Right atrium auricular region (tissue), 2 donors: ENCODE data around the gene BBX. TPM values are rescaled to one million over a fixed set of nuclear protein-coding genes. Genes with fewer than 3 reads are reported as not detected.

Experiments
- DNase-seq: peaks from one replicate; pipeline ENCODE4 v3.0.0-alpha.2; 2019; ENCODE audit warnings: low spot score
- H3K27ac ChIP-seq, 2 donors: fragments of 200-600 bp; sonication (generic); 1 replicate in 1 of 2; 2 replicates in 1 of 2; pipeline ENCODE4 v1.5.1; 2016 to 2019
- H3K27me3 ChIP-seq, 2 donors: fragments of 200-600 bp; sonication (generic); one replicate each; pipeline versions ENCODE4 v1.5.1 to v1.6.0; 2017 to 2019
- H3K36me3 ChIP-seq: fragments of 200-600 bp; sonication (generic); one replicate; pipeline ENCODE4 v1.5.1; 2016
- H3K4me1 ChIP-seq, 2 donors: fragments of 200-600 bp; sonication (generic); one replicate each; pipeline versions ENCODE4 v1.5.1 to v1.6.0; 2017 to 2019
- H3K4me3 ChIP-seq, 2 donors: fragments of 200-600 bp; sonication (generic); 1 replicate in 1 of 2; 2 replicates in 1 of 2; pipeline ENCODE4 v1.5.1; 2017 to 2019; ENCODE audit warnings: mild to moderate bottlenecking in 1 of 2, moderate library complexity in 1 of 2
- H3K9me3 ChIP-seq, 2 donors: fragments of 200-600 bp; sonication (generic); one replicate each; pipeline ENCODE4 v1.5.1; 2019
- total RNA-seq, 2 donors: library from RNA; depleted of rRNA; stranded (reverse); fragments of >200 nt; gene quantifications; one replicate each; pipeline ENCODE4 v1.1.0, GENCODE V29; 2016
- TF ChIP-seq, protein P1 (sequence below), 2 donors: fragments of 200-600 bp; sonication (generic); IDR thresholded peaks; one replicate each; pipeline ENCODE4 v1.5.1; 2019; ENCODE audit warnings: antibody characterized with exemption in 2 of 2

The BBX gene
- 10 to 100 TPM; 33.8 to 57.2 TPM for total RNA-seq

DNA sequence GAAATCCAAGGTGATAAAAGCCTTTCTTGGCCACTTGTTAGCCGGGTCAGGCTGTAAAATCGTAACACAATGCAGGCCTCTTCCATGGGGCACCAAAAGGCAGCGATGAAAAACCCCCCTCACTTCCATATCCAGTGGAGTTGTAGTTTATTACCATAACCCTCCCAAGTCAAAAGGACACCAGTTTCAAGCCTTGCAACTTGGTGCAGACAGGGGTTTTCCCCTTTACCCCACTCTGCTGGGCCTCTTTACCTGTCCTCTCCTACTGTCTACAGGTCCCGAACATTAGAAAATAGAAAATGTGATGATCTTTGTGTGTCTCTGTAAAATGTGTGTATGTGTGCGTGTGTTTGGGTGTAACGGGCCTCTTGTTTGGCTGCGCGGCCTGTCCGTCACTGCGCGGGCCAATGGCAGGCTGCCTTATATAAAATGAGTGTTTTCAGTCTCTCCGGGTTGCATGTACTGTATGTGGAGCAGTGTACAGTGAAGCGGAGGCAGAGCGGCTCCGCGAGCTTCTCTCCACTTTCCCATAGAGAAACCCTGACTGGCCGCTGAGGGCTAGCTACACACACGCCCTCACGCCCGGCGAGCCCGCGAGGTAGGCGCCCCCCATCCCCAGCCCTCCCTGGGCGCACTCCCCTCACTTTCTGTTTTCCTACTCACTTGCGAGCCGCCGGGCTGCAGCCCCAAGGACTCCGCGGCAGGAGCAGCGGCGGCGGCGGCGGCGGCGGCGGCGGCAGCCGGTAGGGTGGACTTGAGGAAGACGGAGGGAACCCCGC, at the start of gene BBX:
BBX (plus strand) TSS at position 453 of the 779 bp plus-strand sequence. CDS start 187,499 bp downstream, outside the sequence.
- peaks cover 0 to 11% of the 10 kb centered on the region in 2 donors for H3K4me1 ChIP-seq
- peak within 1 kb of the TSS; percentile 92 to 97 for H3K27ac ChIP-seq
- no peaks in the 10 kb centered on the region for H3K36me3 ChIP-seq
- no peaks in the 10 kb centered on the region for H3K27me3 ChIP-seq
- peak within 1 kb of the TSS; percentile 68 to 92 for H3K4me3 ChIP-seq
- TF ChIP-seq, protein P1, sequence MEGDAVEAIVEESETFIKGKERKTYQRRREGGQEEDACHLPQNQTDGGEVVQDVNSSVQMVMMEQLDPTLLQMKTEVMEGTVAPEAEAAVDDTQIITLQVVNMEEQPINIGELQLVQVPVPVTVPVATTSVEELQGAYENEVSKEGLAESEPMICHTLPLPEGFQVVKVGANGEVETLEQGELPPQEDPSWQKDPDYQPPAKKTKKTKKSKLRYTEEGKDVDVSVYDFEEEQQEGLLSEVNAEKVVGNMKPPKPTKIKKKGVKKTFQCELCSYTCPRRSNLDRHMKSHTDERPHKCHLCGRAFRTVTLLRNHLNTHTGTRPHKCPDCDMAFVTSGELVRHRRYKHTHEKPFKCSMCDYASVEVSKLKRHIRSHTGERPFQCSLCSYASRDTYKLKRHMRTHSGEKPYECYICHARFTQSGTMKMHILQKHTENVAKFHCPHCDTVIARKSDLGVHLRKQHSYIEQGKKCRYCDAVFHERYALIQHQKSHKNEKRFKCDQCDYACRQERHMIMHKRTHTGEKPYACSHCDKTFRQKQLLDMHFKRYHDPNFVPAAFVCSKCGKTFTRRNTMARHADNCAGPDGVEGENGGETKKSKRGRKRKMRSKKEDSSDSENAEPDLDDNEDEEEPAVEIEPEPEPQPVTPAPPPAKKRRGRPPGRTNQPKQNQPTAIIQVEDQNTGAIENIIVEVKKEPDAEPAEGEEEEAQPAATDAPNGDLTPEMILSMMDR (IDR thresholded peaks at IDR 0.05): no peak
- DNase-seq: peak; percentile 98
- no peaks in the 10 kb centered on the region for H3K9me3 ChIP-seq

DNA sequence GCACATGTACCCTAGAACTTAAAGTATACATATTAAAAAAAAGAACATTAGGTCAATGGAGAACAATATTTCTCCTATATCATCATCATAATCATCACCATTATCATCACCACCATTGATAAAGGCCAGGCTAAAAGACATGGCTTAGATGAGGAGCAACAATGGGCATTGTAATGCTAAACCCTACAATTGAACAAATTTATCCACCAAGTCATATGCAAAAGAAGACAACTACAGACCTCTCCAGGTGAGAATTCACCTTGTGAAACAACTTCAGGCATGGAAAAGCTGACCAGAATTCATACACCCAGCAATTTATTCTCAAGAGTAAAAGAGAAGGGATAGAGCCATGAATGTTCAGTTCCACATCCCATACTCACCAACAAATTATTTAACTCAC, 46.3 kb upstream of the BBX start:
- Histone ChIP-seq H3K9me3 (peaks cover 0 to 13% of the 10 kb centered on the region in 2 donors), H3K27ac (no peak overlapping the region), H3K4me3 (no peak overlapping the region), H3K4me1 (no peaks in the 10 kb centered on the region), H3K27me3 (no peaks in the 10 kb centered on the region), H3K36me3 (no peaks in the 10 kb centered on the region)
- TF ChIP-seq, protein P1 (IDR thresholded peaks at IDR 0.05): no peak
- no peak for DNase-seq

DNA sequence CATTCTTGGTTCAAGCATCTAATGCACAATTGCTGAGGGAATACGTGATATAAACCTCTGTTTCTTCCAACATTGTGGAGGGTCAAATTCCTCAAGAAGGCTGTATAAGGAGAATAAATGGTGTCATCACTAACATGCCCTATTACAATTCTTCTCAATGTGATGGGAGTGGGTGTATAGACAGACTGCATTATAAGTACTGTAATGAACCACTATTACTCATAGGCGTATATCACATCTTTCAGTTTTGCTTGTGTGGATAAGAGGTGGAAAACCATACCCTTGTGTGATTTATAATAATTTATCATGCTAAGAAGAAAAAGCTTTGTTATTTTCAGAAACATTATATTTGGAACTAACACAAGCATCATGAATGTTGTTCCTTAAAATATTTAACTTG, 35.3 kb upstream of the BBX start:
- DNase-seq: no peak
- no peaks in the 10 kb centered on the region for H3K4me1 ChIP-seq

DNA sequence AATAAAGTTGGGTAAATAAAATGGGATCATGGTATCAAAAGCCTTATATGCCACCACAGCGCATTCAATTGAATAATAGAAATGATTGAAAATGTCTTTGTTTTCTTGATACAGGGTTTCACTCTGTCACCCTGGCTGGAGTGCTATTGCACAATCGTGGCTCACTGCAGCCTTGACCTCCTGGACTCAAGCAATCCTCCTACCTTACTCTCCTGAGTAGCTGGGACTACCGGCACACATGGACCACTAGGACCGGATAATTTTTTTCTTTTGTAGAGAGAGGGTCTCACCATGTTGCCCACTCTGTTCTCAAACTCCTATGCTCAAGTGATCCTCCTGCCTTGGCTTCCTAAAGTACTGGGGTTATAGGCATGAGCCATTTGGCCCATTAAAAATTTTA, 33.8 kb upstream of the BBX start:
- no peaks in the 10 kb centered on the region for H3K27me3 ChIP-seq
- no peaks in the 10 kb centered on the region for H3K4me1 ChIP-seq
- DNase-seq: no peak
- H3K9me3 ChIP-seq: no peaks in the 10 kb centered on the region
- no peaks in the 10 kb centered on the region for H3K36me3 ChIP-seq
- TF ChIP-seq, protein P1 (IDR thresholded peaks at IDR 0.05): no peak
- H3K27ac ChIP-seq: no peak overlapping the region
- H3K4me3 ChIP-seq: no peak overlapping the region

More for the DNA sequence above, 35.3 kb upstream of the BBX start:
- Histone ChIP-seq H3K9me3 (no peaks in the 10 kb centered on the region), H3K36me3 (no peaks in the 10 kb centered on the region), H3K27me3 (no peaks in the 10 kb centered on the region), H3K27ac (no peak overlapping the region), H3K4me3 (no peak overlapping the region)
- TF ChIP-seq, protein P1 (IDR thresholded peaks at IDR 0.05): no peak

DNA sequence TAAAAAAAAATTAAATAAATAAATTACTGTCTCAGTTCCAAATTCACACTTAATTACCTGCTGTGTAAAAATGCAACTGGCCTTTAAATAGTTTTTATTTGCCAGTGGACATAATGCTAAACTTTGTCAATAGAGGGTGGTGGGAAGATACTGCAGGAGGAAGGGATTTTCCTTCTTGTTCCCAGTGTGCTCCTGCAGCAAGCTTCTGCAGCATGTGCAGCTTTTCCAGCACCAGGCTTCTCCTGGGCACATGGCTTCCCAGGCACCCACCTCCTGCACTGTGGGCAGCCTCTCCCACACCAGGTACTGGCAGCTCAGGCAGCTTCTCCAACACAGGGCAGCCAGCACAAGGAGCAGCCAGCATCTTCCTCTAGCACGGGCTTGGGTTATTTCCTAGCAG, 29.6 kb upstream of the BBX start:
- TF ChIP-seq, protein P1 (IDR thresholded peaks at IDR 0.05): no peak
- H3K27ac ChIP-seq: no peak overlapping the region
- no peaks in the 10 kb centered on the region for H3K27me3 ChIP-seq
- H3K9me3 ChIP-seq: no peaks in the 10 kb centered on the region
- no peak for DNase-seq
- no peaks in the 10 kb centered on the region for H3K36me3 ChIP-seq
- no peak overlapping the region for H3K4me3 ChIP-seq
- no peaks in the 10 kb centered on the region for H3K4me1 ChIP-seq
